Measurements from ENCODE around the gene PCGF6. TPM values are rescaled to one million over a fixed set of nuclear protein-coding genes. Genes with fewer than 3 reads are reported as not detected.

The PCGF6 gene
- total RNA-seq, 2 experiments from 2014 or later: 1.6 to 1.8 TPM

- Histone ChIP-seq H3K4me1 (ENCODE audit: insufficient read depth, low read length) (no peaks in the 10 kb centered on the region), H3K27me3 (ENCODE audit: control insufficient read depth in 1 of 2, insufficient read depth in 2 of 2, low read length in 2 of 2) (no peaks in the 10 kb centered on the region), H3K9me3 (ENCODE audit: control insufficient read depth in 1 of 2, insufficient read depth in 1 of 2, low read length in 2 of 2) (no peaks in the 10 kb centered on the region), H3K36me3 (ENCODE audit: insufficient read depth, low read length) (peaks cover 33% of the 10 kb centered on the region), H3K27ac (ENCODE audit: low read depth in 1 of 2, low read length in 2 of 2) (no peak overlapping the region), H3K4me3 (ENCODE audit: low read length) (no peak overlapping the region)
- H3K27me3 Mint-ChIP-seq: no peaks in the 10 kb centered on the region
- H3K36me3 Mint-ChIP-seq (ENCODE audit: low read depth): peaks cover 64% of the 10 kb centered on the region
- TF ChIP-seq CTCF (IDR thresholded peaks at IDR 0.05): no peak
- H3K9me3 Mint-ChIP-seq: no peaks in the 10 kb centered on the region
- no peak for DNase-seq
- no peaks in the 10 kb centered on the region for H3K4me1 Mint-ChIP-seq (ENCODE audit: low read depth)
- no peak overlapping the region for H3K4me3 Mint-ChIP-seq
- intact Hi-C loops (cut with DNase I, micrococcal nuclease): no loop called here
- ChIA-PET CTCF (no interaction called here), POLR2A (no interaction called here)
- ATAC-seq (ENCODE audit: poor library complexity): no peak
- no peak overlapping the region for H3K27ac Mint-ChIP-seq
Observed at GRCh38 chr10:103307594-103307993, 43.3 kb downstream of the PCGF6 start.

GRCh38 chr10:103295374-103296015, 55.4 kb downstream of the PCGF6 start:
- peaks cover 8% of the 10 kb centered on the region for H3K27me3 Mint-ChIP-seq
- Histone ChIP-seq H3K4me3 (ENCODE audit: low read length) (no peak overlapping the region), H3K9me3 (ENCODE audit: control insufficient read depth in 1 of 2, insufficient read depth in 1 of 2, low read length in 2 of 2) (no peaks in the 10 kb centered on the region), H3K27ac (ENCODE audit: low read depth in 1 of 2, low read length in 2 of 2) (no peak overlapping the region), H3K36me3 (ENCODE audit: insufficient read depth, low read length) (no peaks in the 10 kb centered on the region), H3K4me1 (ENCODE audit: insufficient read depth, low read length) (no peaks in the 10 kb centered on the region), H3K27me3 (ENCODE audit: control insufficient read depth in 1 of 2, insufficient read depth in 2 of 2, low read length in 2 of 2) (peaks cover 3 to 4% of the 10 kb centered on the region in 2 experiments)
- H3K4me1 Mint-ChIP-seq (ENCODE audit: low read depth): no peaks in the 10 kb centered on the region
- intact Hi-C loops (cut with DNase I, micrococcal nuclease): no loop called here
- H3K4me3 Mint-ChIP-seq: no peak overlapping the region
- ATAC-seq (ENCODE audit: poor library complexity) (no peak), DNase-seq (no peak)
- H3K27ac Mint-ChIP-seq: no peak overlapping the region
- no peak for TF ChIP-seq CTCF (IDR thresholded peaks at IDR 0.05)
- ChIA-PET CTCF (no interaction called here), POLR2A (no interaction called here)
- H3K9me3 Mint-ChIP-seq: no peaks in the 10 kb centered on the region
- H3K36me3 Mint-ChIP-seq (ENCODE audit: low read depth): no peaks in the 10 kb centered on the region

GRCh38 chr10:103291588-103291987, 59.4 kb downstream of the PCGF6 start:
- POLR2A ChIA-PET: no interaction called here
- no peak for TF ChIP-seq CTCF (IDR thresholded peaks at IDR 0.05)
- no peaks in the 10 kb centered on the region for H3K9me3 Mint-ChIP-seq
- no peaks in the 10 kb centered on the region for H3K4me1 Mint-ChIP-seq (ENCODE audit: low read depth)
- peaks cover 38% of the 10 kb centered on the region for H3K27me3 Mint-ChIP-seq
- no peaks in the 10 kb centered on the region for H3K9me3 ChIP-seq (ENCODE audit: control insufficient read depth in 1 of 2, insufficient read depth in 1 of 2, low read length in 2 of 2)
- H3K4me3 Mint-ChIP-seq: no peak overlapping the region
- H3K4me1 ChIP-seq (ENCODE audit: insufficient read depth, low read length): no peaks in the 10 kb centered on the region
- DNase-seq: no peak
- intact Hi-C loops (cut with DNase I, micrococcal nuclease): no loop called here
- CTCF ChIA-PET: no interaction called here
- H3K4me3 ChIP-seq (ENCODE audit: low read length): no peak overlapping the region
- ATAC-seq (ENCODE audit: poor library complexity): no peak
- no peaks in the 10 kb centered on the region for H3K36me3 Mint-ChIP-seq (ENCODE audit: low read depth)
- no peaks in the 10 kb centered on the region for H3K36me3 ChIP-seq (ENCODE audit: insufficient read depth, low read length)
- H3K27me3 ChIP-seq (ENCODE audit: control insufficient read depth in 1 of 2, insufficient read depth in 2 of 2, low read length in 2 of 2): peaks cover 15 to 28% of the 10 kb centered on the region in 2 experiments
- no peak overlapping the region for H3K27ac Mint-ChIP-seq
- H3K27ac ChIP-seq (ENCODE audit: low read depth in 1 of 2, low read length in 2 of 2): no peak overlapping the region
